GM23248 (cell line): ENCODE measurements around the gene KIZ.

Experiments used
- EZH2 ChIP-seq: fragments of 200-600 bp; sonication (generic); IDR thresholded peaks from 2 replicates; pipeline ENCODE4 v1.6.1; 2018; ENCODE audit warnings: antibody characterized with exemption, mild to moderate bottlenecking; ENCODE audit not compliant: insufficient read depth, poor library complexity, severe bottlenecking
- EZH2phosphoT487 ChIP-seq: fragments of 200-600 bp; sonication (generic); IDR thresholded peaks from 2 replicates; pipeline ENCODE4 v1.6.1; 2018; ENCODE audit warnings: antibody characterized with exemption, moderate library complexity, mild to moderate bottlenecking, low read depth; ENCODE audit not compliant: insufficient read depth

GRCh38 chr20:21162631-21163030 is 36.7 kb downstream of the KIZ start:
- TF ChIP-seq EZH2 (no peak), EZH2phosphoT487 (no peak)
